Stimulated activated CD8-positive, alpha-beta memory T cell treated with anti-CD3 and anti-CD28 coated beads, Interleukin-2, amount 100 ng/mL, for 1 hour (primary cell): ENCODE measurements around the gene RPGR.

ENCODE experiments used
- DNase-seq, 2 donors: peaks; one replicate each; pipeline ENCODE4 v3.0.0-alpha.2; 2020; ENCODE audit warnings: low read depth in 2 of 2

The RPGR gene

GRCh38 chrX:38327775-38328081, 419 bp upstream of the RPGR start:
- DNase-seq = no peak

- DNase-seq = no peak
Measured at GRCh38 chrX:38326086-38326485, 1.2 kb downstream of the RPGR start.

GRCh38 chrX:38320819-38321218, 6.5 kb downstream of the RPGR start:
- DNase-seq = no peak

- DNase-seq = no peak
Measured at GRCh38 chrX:38318606-38319005, 8.7 kb downstream of the RPGR start.

- DNase-seq = no peak
Measured at GRCh38 chrX:38318196-38318595, 9.1 kb downstream of the RPGR start.

- no peak for DNase-seq
Measured at GRCh38 chrX:38315186-38315585, 12.1 kb downstream of the RPGR start.

GRCh38 chrX:38313190-38313589, 14.1 kb downstream of the RPGR start:
- DNase-seq = no peak

GRCh38 chrX:38312436-38312835, 14.9 kb downstream of the RPGR start:
- no peak for DNase-seq

GRCh38 chrX:38311743-38312142, 15.6 kb downstream of the RPGR start:
- no peak for DNase-seq

GRCh38 chrX:38305971-38306370, 21.3 kb downstream of the RPGR start:
- DNase-seq = no peak

GRCh38 chrX:38304010-38304409, 23.3 kb downstream of the RPGR start:
- DNase-seq = no peak

GRCh38 chrX:38293741-38294140, 33.6 kb downstream of the RPGR start:
- no peak for DNase-seq

GRCh38 chrX:38287674-38288073, 39.6 kb downstream of the RPGR start:
- DNase-seq = no peak

GRCh38 chrX:38285649-38286048, 41.7 kb downstream of the RPGR start:
- DNase-seq = no peak

- DNase-seq = no peak
Measured at GRCh38 chrX:38282049-38282448, 45.3 kb downstream of the RPGR start.

GRCh38 chrX:38279188-38279587, 48.1 kb downstream of the RPGR start:
- no peak for DNase-seq

GRCh38 chrX:38278682-38279081, 48.6 kb downstream of the RPGR start:
- no peak for DNase-seq

GRCh38 chrX:38277802-38278201, 49.5 kb downstream of the RPGR start:
- no peak for DNase-seq

GRCh38 chrX:38277136-38277535, 50.2 kb downstream of the RPGR start:
- DNase-seq = no peak

- DNase-seq = no peak
Measured at GRCh38 chrX:38276089-38276488, 51.2 kb downstream of the RPGR start.

GRCh38 chrX:38275615-38276014, 51.7 kb downstream of the RPGR start:
- DNase-seq = no peak

GRCh38 chrX:38273453-38273852, 53.9 kb downstream of the RPGR start:
- DNase-seq = no peak

- DNase-seq = no peak
Measured at GRCh38 chrX:38271154-38271716, 56.1 kb downstream of the RPGR start.

GRCh38 chrX:38268011-38268410, 59.3 kb downstream of the RPGR start:
- no peak for DNase-seq
